DMS79 treated with DMSO at 0.1 percent for 48 hours (cell line): Measurements from ENCODE around the gene SLC12A8.

Experiments used
- DNase-seq: peaks from one replicate; lab custom pipeline; 2025; lab: John Stamatoyannopoulos, UW

SLC12A8 gene

DNA sequence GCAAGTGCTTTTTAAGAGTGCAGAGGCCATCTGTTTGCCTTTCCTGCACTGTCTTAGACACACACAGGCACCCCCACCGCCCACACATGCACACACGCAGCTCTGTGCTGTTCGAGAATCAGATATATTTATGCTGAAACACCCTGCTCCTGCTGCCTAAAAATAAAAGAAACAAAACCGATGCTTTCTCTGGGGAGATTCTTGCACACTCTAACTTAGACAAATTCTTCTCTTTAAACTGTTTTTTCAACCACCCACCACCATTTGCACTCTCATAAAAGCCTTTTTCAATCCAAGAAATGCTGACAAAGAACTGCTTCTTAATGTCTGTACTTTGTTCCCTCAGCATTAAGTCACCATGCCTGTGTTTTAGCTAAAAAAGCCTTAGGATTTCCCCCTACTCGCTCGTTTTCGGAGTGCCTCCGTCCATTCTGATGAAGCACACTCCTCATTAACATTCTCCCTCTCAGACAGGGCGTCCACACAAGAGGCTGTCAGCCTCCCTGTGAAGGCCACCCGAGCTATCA is 26.2 kb downstream of the SLC12A8 start:
- DNase-seq: no peak

DNA sequence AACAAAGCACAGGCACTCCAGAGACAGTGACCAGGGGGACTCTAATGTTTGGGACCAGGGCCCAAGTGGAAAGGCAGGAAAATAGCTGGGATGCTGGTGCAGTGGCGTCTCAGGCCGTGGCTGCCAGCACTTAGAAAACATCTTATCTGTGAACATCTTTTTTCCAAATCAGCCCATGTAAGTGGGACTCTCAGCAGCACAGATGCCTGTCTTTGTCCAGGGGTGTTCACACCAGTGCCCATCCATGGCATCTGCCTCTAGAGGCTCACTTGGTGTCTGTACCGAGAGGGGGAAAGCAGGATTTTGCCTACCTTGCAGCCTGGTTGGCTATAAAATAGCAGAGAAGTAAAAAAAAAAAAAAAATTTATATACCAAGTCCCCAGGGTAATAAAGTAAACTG is 26.7 kb downstream of the SLC12A8 start:
- DNase-seq: no peak

DNA sequence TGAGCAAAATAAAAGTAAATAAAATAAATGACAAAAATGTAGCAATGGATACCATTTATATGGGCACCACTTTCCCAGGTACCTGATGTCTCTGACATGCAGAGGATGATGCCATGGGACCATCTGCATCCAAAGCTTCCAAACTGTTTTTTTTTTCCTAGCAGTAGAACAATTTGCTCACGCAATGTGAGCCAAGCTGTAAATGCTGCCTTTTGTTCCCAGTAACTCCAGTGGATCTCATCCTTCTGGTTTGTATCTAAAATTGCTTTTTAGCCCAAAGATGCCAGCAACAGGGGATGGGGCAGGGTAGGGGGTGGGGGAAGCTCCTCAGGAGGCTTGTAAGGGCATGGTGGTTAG is 32.7 kb downstream of the SLC12A8 start:
- no peak for DNase-seq

DNA sequence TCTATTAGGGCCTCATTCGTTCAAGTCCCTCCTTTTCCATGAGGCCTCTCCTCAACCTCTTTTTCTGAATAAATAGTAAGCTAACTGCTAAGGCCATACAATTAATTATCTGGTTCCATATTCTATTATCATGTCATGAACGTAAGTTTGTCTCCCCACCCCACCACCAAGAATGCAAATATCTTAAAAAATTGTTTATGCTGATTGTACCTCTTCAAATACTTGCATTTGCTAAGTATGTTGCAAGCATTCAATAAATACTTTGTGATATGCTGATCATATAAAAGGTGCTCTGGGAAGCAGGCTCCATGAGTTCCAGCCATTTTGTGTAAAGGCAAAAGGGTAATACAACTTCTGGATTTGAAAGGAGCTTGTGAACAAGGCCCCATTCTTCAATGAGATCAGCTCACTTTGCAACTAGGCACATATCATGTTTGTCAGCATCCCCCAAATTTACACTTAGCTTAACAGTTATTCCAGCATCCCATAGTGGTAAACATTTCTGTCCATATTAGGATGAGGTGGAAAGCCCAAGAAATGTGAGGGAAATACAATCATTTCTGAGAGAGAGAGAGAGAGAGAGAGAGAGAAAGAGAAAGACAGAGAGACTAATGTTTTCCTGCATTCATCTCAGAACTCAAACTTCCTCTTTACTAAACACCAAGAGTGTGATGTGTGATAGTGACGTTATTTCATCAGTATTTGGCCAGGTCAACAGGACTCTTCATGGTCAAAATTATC is 33.2 kb downstream of the SLC12A8 start:
- no peak for DNase-seq

DNA sequence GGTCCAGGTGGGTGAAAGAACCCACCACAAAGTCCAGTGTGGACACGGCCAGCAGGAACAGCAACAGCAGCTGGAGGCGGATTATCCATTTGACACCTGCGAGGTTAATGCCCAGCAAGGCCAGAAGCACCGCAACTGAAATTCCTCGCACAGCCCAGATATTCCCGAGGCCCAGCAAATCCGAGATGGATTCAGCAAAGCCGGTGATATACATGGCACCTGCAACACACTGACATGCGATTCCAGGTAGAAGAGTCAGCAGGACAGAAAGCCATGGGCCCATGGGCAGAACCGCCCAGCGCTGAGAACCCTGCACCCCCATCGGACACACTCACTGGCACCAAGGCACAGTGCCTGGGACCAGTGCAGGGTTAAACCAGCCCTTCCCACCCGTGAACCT is 34.8 kb downstream of the SLC12A8 start:
- no peak for DNase-seq

DNA sequence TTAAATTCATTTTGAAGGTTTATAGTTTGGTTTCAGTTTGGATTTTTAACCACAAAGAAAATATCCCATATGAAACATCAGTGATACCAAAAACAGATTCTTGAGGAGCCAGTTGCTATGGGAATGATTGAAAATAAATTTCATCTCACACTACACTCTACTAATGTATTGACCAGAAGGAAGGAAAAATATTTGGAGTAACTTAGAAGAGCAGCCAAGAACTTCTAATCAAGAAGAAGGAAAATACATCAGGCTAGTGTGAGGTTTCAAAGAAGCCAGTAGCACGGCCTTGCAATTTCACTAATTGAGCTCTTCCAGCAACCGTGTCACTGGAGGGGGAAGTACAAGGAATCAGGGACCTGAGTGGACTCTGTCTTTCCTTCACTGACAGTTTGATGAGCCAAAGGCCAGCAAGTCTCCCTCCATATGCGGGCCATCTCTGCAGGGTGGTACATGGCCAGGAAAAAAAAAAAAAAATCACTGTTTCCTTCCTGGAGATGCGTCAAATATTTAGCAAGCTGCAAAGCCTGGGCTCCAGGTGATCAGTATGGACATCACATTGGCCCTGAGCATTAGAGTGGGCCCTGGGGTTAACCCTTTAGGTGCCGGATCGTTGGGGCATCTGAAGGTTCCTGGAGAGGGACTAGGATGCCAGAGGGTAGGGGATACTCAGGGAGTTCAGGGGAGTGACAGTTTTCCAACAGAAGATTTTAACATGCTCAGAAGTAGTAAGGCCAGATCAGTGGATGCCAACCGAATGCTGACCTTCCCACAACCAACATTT is 37.1 kb downstream of the SLC12A8 start:
- no peak for DNase-seq

DNA sequence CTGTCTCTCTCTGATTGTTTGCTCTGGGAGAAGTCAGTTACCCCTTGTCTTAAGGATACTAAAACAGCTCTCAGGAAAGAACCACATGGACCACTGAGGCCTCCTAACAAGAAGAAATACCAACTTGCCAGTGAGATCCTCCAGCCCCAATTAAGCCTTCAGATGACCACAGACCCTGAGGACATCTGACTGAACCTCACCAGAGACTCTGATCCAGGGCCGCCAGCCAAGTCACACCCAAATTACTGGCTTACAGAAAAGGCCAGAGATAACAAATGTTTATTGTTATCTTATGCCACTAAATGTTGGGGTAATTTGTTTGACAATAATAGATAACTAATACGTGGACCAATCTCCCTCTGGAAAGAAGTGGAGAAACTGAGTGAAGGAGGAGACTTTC is 40.2 kb downstream of the SLC12A8 start:
- no peak for DNase-seq

DNA sequence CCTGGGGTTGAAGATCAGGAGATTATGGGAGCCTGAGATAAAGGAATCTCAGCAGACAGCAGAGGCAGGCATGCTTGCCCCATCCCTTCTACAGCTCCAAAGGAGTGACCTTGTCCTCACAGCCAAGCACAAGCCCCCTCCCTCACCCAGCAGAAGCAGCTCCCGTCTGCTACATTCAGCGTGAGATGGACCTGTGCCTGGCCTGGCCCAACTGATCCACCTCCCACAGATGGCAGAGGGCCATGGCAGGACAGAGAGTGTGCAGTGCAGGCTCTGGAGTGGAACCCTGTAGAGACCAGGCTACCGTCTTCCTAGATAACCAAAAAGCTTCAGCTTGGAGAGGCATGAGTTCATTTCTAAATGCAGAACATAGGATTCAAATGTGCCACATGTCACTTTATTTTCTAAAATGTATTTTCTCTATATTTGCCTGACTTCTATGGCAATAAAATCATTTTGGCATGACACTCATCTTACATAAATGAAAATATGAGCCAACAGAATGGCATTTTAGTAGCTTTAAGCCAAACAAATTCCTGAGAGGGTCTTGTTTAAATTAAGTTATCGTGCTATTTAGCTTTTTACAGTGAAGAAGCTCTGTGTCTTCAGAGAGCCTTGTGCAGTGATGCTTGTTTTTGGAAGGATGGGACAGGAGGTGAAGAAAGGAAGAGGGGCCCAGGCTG is 43.7 kb downstream of the SLC12A8 start:
- no peak for DNase-seq

DNA sequence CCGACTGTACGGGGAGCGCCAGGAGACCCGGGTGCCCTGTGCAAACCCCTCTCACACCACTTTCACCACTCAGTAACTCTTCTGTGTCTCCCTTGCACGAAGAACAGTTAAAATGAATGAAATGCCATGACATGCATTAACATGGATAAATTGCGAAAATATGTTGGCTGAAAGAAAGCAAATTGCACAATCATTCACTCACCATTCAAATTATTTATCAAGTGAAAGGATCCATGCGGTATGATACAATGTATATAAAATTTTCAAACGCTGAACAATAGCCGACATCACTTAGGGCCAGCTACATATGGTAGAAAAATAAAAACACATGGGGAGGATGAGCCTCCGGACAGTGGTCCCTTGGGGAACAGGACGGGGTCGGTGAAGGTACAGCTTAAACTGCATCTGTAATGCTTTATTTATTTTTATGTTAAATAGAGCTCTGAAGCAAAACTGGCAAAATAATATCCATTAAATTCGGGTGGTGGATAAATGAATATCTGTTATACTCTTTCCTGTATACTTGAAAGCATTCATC is 45.9 kb downstream of the SLC12A8 start:
- no peak for DNase-seq

DNA sequence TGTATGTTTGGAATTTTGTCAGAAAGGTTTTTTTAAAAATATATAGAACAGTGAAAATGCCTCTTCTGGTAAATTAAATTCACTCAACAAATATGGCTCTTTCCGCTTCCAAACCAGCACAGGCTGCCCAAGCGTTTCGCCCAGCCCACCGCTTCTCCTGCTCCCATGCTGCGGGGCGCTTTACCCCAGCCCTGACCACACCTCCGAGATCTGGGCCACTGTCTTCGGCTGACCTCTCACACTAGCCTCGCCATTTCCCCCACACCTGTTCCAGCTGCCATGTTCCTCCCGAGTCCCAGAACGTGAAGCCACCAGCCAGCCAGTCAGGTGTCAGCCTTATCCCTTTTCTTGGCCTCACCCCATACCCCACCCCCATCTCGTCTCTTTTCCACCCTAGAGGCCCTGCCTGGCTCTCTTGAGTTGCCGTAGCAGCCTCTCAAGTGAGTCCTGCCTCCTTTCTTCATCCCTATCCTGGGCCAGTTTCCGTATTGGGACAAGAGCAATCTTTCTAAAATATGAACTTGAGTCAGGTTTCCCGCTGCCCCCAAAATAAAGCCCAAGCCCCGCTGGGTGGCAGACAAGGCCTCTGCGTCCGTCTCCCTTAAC is 46.5 kb downstream of the SLC12A8 start:
- no peak for DNase-seq

DNA sequence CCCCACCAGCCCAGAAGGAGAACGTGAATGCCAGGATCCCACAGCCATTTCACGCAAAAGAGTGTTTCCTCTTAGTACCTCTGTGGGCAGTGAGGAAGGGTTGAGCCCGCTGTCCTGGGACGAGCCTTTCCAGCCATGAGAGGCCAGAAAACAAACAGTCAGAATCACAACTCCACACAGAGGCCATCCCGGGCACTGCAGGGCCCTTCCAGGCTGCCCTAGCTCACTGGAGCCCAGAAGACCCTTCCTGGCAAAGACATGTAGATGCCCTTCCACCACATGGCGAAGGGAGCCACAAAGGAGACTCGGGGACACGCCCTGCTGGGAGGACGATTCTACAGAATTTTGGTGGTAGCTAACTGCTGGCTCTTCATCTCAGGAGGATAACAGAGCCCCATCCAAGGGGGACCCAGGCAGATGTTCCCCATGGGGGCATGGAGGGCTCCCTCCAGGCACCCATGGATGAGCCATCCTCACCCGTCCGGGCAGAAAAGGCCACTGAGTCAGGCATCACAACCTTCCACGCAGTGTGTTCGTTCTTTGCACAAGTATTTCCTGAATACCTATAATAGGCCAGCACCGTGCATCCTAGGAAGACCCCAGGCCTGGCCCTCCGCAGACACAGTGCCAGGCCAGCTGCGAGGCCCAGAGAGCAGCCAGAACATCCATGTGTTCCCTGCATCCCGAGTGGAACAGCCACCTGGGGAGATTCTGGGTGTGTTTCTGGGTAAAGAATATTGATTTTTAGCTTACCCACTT is 47.2 kb downstream of the SLC12A8 start:
- no peak for DNase-seq

DNA sequence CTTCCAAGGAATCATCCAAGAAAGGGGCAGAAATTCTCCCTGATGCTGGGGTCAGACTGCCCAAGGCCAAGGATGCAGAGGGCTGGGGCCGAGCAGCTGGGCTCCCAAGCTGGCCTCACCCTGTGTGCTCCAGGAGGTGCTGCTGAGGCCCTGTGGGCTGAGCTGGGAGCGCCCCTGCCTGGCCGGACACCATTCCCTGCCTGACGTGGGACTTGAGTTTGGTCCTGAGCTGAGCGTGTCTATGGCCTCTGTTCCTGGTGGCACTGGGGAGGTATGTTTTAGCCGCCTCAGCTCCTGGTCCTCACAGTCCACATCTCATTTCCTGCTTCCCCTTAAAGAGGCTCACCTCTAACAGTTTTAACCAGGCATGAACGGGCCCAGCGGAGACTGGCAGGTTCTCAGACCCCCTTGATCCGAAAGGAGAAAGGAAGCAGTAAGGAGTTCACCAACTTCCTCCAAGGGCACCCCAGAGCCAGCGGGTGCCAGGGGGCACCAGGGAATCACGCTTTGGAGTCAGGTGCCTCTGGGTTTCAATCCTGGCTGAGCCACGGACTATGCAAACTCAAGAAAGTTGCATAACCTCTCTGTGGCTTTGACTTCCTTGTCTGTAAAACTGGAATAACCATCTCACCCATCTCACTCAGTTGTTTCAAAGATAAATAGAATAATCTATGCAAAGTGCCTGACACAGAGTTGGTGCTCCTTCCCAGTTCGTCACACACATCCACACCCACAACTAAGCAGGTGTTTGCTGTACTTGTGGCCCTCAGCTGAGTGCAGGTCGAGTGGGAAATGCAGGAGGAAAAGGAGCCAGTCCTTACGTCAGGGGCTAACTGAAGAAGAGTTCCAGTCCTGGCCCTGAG is 48.6 kb downstream of the SLC12A8 start:
- no peak for DNase-seq

DNA sequence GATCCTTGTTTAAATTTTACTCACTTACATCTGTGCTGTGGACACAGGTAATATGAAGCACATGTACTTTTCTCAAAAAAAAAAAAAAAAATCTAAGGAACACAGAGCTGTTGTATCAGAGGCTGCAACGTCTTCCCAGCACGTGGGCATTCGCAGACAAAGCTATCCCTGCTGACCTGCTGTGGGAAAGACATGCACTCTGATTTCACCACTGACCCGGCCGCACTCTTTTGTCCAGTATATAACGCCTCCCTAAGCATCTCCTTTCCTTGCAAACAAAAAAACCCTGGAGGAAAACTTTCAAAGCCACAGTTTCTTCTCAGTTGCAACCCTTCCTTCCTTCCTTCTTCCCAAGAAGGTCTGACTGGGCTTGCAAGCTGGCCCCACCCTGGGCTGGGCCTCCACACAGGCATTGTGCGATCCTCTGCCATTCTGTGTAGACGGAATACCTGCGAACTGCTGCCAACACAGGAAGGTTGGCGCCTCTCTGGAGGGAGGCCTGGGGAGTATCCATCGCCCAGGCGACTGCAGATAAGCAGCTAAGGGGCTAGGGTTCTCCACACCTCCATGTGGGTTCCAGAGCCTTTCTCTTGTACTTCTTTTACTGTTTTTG is 50.8 kb downstream of the SLC12A8 start:
- no peak for DNase-seq

DNA sequence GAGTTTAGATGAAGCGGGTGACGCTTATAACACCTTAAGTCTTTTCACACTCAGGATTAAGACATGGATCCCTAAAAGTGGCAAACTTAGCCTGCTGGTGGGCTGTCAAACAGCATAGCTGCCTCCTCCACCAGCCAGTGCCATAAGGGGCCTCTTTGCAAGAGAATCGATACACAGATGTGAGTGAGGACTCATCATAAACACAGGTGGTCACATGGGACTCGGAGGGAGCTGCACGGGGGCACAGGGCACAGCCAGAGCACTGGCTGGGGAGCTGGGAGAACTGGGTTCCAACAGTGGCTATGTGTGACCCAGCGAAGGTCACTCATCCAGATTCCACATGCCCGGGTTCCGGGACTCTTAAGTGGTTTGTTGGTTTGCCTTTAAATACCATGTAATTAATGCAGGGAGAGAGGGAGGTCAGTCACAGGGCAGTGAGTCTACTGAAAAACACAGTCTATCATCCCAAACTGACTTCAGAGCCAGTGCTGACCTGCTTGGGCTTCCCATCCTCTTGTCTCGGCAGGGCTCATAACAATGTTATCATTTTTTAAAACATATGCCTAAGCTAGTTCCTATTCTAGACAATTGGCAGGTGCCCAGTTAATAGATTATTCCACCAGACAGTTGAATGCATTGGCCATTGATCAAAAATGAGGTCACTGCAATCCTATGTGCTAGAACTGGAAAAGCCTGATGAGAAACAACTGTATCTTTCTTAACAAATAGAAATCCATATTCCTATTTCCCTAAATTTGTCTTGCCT is 51.8 kb downstream of the SLC12A8 start:
- no peak for DNase-seq

DNA sequence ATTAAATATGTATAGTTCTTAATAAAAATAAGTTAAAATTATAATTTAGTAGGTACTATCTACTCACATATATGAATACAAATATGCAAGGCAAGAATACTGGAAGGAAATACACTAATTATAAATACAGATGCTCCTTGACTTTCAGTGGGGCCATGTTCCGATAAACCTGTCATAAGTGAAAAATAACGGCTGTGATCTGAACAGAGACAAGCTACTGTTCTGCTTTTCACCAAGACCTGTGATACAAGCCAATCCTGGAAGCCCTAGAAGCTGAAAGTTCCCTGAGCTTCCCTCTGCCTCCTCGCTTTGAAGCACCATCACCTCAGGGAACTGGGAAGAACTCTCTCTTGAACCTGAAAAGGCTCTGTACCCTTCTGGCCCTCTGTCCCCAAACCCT is 55.4 kb downstream of the SLC12A8 start:
- DNase-seq: peak; percentile 6

DNA sequence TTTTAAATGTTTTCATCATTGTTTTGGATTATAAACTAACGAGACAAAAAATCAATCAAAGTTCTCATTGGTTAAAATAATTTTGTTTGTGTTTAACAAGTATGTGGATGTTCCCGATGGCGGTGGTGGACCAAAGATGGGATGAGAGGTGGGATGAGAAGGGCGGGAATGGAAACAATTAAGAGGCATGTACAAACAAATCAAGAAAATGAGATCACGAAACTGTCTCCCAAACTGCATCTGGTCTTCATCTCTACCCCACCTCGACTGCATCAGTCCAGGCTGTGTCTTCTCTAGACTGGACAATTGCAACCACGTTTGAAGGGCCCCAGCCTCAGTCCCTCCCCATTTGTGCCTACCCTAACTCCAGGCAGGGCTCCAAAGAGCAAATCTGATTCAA is 56.1 kb downstream of the SLC12A8 start:
- DNase-seq: peak; percentile 96

DNA sequence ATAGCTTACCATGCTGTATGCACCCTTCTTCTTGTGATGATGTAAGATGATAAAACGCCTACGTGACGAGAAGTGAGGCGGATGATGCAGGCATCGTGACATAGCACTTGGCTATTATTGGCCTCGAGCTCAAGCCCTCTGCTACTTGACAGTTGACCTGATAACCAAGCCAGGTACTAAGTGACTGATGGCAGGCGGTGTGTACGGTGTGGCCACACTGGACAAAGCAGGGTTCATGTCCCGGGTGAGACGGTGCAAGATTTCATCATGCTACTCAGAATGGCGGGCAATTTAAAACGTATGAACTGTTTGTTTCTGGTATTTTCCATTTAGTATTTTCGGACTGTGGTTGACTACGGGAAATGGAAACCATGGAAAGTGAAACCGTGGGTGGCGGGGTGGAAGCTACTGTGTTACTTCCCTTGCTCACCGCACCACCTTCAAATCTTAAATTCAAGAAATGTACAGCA is 57.7 kb downstream of the SLC12A8 start:
- no peak for DNase-seq

DNA sequence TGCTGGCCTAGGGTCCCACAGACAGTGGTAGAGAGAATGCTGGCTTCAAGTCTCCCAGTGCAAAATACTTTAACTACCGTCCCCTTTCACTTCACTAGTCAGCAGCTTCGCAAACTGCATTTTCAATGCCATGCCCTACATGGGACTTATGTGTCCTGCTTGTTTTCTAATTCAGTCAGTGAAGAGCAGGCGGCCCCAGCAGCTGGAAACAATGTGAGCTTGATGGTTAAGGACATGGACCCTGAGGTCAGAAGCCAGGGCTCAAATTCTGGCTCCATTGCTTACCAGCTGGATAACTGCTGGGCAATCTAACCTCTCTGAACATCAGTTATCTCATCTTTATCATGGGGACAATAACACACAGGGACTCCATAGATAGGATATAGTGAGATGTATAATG is 58.4 kb downstream of the SLC12A8 start:
- DNase-seq: no peak

DNA sequence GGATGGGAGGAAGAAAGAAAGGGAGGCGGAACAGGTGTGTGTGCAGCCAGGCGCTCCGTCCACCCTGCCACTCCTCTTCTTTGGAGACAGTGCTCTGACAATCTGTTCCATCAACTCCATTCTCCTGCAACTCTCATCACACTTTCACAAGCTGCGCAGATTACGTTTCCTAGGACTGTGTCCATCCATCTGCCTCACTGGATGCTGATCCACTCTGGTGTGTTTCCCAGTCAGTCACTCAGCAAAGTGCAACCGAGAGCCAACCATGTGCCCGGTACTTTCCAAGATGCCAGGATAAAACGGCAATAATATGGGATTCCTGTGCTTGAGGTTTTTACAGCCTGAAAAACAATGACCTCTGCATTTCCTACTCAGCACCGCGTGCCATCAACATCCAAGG is 59.6 kb downstream of the SLC12A8 start:
- no peak for DNase-seq
